NCI-H524 treated with DMSO at 0.1 percent for 48 hours (cell line): Measurements from ENCODE around the gene EP400.
"Not testable (repeated sequence)": the region's sequence is repeated elsewhere in the genome, so short reads cannot be mapped to it uniquely, and the experiment has no call there.

ENCODE experiments used
- DNase-seq: peaks from one replicate; lab custom pipeline; 2025; lab: John Stamatoyannopoulos, UW

Gene EP400

DNA sequence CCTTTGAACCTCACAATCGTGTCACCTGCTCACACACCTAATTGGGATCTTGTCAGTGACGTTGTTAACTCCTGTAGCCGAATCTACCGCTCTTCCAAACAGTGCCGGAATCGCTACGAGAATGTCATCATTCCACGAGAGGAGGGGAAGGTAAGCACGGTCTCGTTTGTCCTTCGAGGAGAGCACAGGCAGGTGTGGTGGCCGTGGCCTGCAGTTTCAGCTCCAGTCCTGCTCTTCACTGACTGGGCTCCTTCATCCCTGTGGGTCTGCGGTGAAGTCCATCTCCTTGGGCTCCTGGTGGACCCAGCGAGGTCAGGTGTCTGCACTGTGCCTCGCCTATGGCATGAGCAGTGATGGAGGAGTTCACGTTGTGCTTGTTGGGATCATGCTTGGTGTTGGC, 96.0 kb downstream of the EP400 start:
- no peak for DNase-seq

DNA sequence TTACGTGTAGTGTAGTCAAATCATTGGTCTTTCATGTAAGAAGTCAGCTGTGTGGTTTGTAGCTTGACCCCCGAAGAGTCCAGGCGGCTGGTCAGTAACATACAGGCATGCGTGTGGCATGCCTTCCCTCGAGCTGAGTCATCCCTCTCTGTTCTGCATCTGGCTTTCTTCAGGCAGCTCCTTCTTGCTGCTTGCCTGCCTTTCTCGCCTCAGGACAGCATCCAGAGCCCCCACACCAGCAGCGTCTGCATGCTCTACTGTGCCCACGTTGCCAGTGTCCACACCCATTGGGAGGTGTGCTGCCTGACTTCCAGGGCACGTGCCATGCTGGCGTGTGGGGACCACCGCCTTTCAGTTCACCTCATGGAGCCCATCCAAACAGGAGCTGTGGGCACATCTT, 96.8 kb downstream of the EP400 start:
- DNase-seq, result no peak

DNA sequence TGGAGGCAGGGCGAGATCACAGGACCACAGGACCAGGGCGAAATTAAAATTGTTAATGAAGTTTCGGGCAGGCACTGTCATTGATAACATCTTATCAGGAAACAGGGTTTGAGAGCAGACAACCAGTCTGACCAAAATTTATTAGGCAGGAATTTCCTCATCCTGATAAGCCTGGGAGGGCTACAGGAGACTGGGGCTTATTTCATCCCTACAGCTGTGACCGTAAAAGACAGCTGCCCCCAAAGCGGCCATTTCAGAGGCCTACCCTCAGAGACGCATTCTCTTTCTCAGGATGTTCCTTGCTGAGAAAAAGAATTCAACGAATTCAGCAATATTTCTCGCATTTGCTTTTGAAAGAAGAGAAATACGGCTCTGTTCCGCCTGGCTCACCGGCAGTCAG, 97.9 kb downstream of the EP400 start:
- DNase-seq, result not testable (repeated sequence)

DNA sequence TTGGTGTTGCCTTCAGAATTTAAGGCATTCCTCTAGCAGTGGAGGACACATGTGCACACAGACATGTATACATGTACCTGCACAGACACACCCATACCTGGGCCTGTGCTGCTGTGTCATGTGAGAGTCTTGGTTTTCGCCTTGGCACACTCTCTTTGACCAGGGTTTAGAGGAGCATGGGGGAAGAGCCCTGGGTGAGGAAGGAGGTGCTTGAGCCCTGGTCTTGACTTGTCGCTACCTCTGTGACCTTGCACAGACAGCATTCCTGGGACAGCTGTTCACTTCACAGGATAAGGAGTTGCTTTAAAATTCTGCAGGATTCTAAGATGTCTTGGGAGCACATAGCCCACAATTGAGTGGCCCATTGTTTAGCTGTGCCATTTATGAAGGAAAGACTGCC, 99.7 kb downstream of the EP400 start:
- DNase-seq, result no peak

DNA sequence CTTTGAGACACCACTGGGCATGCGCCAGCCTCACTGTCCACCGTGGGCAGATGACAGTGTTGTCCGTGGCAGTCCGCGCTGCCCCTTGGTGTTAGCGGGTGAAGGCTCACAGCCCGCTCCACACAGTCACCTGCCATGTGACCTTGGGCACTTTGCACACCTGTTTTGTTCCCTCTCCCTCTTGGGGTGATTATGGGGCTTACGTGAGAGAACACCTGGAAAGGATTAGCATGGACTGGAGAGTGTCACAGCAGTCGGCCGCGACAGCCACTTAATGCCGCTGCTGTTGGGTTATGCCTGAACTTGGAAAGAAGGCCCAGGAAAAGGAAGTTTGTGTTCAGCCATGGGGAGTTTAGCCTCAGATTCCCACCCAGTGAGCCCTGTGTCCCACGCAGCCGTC, 100.1 kb downstream of the EP400 start:
- DNase-seq, result no peak

DNA sequence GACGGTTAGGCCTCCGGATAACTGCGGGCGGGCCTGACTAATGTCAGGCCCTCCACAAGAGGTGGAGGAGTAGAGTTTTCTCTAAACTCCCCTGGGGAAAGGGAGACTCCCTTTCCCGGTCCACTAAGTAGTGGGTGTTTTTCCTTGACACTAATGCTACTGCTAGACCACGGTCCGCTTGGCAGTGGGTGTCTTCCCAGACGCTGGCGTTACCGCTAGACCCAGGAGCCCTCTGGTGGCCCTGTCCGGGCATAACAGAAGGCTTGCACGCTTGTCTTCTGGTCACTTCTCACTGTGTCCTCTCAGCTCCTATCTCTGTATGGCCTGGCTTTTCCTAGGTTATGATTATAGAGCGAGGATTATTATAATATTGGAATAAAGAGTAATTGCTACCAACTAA, 102.0 kb downstream of the EP400 start:
- not testable (repeated sequence) for DNase-seq

DNA sequence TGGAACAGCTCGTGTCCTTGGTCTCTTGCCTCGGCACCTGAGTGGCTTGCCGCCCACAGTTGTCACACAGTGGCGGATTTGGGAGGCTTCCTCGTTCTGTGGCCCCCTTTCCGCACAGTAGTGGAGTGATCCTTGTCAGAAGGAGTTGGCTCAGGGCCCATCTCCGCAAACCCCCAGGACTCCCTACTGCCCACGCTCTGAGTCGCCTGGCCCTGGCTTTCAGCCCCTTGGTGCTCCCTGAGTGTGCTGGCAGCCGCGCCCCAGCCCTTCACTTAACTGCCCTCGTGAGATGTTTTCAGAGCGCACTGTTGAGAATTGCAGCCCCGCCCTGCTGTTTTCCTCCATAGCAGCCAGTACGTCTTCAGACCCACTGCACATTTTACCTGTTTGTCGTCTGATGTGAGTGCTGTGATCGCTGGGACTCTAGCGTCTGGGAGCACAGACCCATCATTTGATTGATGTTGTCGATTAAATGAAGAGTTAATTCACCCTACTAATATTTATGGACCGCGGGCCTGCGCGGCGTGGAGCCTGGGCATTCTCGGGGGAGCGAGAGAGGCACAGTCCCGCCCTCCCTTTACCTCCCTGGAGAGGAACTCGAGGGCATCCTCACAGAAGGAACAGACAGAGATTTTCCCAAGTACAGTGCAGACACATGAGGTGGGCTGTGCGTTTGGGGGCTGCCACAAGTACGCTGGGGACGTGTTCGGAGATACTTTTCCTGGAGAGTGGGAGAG, 102.6 kb downstream of the EP400 start:
- no peak for DNase-seq

DNA sequence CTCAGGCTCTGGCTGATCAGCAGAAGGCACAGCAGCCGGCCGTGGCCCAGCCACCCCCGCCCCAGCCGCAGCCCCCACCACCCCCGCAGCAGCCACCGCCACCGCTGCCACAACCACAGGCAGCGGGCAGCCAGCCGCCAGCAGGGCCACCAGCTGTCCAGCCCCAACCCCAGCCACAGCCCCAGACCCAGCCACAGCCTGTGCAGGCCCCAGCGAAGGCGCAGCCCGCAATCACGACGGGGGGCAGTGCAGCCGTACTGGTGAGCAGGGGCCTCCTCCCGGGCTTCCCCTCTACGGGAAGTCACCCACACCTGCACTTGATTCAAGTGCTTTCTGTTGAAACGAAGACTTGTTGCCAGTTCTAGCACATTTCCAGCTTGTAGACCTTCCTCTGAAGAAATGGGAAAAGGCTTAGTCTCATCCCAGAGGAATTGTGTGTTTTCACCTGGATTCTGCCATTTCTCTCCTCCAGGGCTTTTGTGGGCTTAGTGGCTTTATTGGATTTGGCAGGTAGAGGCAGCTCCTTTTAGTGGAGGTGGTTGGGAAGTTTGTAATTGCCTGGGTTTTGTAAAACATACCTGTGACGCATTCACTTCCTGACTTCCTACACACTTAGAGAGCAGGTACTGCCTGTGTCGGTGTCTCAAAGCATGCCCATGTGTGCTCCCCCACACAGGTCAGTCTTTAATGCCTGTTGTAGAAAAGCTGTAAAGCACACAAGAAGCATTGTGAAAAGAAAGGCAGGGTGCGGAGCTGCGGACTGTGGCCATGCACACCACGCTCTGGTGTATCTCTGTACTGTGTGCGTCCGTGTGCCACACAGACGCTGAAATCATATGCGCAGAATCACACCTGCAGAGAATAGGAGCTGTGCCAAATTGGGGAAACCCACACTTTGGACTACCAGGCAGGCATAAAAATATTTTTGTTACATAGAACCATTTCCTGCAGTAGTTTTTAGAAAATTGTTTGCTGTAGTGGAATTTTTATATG, 103.9 kb downstream of the EP400 start:
- DNase-seq, result no peak

DNA sequence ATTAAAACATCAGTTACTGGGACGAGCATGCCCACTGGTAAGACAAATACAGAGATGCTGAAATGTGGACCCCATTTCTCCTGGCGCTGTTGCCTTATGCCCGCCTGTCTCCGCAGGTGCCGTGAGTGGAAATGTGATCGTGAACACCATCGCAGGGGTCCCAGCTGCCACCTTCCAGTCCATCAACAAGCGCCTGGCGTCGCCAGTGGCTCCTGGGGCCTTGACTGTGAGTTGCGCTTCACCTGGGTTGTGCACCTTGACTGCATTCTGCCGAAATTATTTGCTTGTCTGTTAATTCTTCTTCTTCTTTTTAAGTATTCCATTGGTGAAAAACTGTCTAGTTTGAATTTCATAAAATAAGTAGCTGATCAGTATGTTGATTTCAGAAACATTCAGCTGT, 105.2 kb downstream of the EP400 start:
- no peak for DNase-seq

DNA sequence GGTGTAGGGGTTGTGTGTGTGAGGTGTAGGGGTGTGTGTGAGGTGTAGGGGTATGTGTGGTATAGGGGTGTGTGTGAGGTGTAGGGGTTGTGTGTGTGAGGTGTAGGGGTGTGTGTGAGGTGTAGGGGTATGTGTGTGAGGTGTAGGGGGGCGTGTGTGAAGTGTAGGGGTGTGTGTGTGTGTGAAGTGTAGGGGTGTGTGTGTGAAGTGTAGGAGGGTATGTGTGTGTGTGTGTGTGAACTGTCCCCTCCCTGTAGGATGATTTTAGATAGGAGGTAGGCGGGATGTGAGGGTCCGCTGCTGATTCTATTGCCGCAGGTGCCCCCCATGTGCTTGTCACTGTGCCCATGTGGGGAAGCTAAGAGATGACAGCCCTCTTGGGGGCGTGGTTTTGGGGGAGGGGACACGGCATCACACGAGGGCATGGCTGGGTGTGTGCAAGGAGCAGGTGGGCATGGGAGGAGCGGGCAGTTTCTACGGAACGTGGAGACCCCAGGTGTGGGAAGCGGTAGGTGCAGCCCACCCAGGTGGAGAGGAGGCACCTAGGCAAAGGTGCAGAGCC, 105.9 kb downstream of the EP400 start:
- DNase-seq, result no peak

DNA sequence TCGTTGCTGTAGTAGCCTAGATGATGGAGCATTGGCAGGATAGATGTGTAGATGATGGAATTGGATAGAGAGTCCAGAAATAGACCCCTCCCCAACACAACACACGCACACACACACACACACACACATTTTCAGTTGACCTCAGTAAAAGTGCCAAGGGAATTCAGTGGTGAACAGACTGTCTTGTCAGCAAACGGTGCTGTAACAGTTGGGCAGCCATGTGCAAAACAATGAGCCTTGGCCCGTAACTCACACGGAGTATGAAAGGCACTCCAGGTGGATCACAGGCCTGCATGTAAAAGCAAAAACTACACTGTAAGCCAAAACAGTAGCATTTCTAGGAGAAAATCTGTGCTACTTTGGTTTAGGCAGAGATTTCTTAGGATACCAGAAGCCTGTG, 106.6 kb downstream of the EP400 start:
- no peak for DNase-seq

DNA sequence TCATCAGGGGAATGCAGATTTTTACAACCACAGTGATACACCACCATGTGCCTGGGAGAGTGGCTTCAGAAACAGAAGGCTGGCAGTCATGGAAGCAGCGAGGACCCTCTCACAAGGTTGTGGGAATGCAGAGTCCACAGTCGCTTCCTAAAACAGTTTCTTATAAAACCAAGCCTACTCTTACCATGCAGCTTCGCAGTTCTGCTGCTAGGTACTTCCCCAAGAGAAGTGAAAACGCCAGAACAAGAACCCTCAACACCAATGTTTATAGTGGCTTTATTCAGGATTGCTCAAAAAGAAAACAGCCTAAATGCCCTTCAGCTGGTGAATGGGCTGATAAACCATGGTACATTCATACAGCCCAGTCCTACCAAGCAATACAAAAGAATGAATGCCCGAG, 107.2 kb downstream of the EP400 start:
- DNase-seq, result no peak

DNA sequence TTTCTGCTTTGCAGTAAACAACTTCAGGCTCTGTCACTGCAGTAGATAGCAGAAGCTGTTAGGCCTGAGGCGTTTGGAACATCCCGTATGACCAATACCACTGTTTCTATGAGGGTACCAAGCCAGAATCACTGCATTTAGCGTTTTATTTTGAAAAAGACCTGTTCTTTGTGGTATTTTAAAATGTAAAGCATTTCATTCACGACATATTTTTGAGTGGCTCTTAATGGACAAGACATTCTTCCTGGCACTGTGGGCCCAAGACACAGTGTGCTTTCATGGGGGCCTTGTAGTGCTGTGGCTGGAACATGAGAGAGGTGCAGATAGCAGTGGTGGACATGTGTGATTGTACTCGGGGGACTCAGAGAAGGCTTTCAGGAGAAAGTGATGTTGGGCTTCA, 107.9 kb downstream of the EP400 start:
- DNase-seq, result no peak

DNA sequence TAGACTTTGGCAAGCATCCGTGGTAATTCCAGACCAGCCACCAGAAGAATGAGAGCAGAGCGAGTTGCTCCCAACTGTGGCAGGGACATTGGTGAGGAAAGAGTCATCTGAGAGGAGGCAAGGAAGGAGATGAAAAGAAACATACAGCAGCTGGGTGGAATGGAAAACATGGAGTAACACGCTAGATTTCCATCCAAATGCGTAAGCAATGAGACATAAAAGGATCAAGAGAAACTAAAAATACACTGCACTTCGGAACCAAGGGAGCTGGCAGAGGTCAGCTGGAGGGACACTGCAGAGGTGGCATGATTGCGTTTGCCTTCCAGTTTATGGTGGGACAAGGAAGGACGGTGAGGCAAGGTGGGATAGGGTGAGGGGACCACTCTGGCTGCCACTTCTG, 111.5 kb downstream of the EP400 start:
- DNase-seq, result no peak

DNA sequence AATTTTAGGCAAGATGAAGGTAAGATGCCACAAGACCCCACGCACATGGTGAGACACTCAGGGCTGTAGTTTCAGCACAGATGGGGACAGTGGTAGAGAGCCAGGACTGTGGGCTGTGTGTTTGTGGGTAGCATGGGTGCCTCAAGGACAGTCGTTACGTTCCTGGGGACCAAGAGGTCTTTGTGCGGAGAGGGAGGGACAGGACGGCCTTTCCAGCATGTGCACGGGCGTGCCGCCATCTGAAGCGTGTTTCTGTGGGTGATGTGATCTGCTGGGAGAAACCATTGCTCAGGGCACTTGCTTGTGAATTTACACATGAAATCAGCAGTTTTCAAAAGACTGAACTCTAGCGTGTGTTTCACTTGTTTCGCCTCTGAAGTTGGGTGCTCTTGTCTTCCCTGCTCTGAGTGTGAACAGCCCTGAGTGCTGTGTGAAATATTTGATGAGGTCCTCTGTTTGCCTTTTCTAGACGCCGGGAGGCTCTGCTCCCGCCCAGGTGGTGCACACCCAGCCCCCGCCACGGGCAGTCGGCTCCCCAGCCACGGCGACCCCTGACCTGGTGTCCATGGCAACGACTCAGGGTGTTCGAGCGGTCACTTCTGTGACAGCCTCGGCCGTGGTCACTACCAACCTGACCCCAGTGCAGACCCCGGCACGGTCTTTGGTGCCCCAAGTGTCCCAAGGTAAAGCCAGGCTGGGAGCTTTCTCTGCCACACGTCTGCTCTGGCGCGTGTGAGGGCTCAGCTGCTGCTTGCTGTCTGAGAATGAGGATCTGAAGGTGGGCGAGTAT, 112.1 kb downstream of the EP400 start:
- DNase-seq, result no peak

DNA sequence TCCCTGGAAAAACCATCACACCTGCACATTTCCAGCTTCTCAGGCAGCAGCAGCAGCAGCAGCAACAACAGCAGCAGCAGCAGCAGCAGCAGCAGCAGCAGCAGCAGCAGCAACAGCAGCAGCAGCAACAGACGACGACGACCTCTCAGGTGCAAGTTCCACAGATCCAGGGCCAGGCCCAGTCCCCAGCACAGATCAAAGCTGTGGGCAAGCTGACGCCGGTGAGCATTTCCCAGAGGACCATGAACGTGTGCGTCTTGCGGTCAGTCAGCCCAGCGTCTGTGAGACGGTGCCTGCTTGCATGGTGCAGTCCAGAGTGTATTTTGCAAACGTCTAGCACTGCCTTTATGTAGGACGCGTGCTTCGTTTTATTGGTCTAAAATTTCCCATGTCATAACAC, 112.7 kb downstream of the EP400 start:
- no peak for DNase-seq

DNA sequence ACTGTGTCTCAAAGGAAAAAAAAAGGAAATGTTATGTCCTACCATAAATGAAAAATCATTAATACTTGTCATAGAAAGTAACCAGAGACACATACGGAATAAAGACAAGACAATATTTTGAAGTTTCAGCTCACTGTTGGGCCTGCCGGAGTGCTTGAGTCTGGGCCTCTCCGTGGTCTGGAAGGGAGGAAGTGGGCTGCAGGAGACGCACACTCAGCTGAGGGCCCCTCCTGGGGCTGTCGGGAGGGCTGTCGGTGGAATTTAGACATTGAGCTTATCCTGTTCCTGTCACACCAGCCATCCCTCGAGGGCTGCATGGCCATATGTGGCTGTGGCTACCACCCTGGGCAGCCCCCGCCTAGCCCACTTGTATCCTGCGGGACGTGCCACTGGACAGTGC, 113.7 kb downstream of the EP400 start:
- no peak for DNase-seq

DNA sequence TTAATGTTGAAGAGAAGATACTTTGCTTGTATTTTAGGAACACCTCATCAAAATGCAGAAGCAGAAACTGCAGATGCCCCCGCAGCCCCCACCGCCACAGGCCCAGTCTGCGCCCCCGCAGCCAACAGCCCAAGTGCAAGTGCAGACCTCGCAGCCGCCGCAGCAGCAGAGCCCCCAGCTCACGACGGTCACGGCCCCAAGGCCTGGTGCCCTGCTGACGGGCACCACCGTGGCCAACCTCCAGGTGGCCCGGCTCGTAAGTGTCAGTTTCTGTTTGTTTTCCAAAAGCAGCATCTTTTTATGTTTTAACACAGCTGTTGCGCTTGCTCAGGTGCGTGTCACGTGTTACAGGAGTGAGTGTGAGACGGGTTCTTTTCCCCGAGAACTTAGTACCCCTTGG, 114.9 kb downstream of the EP400 start:
- no peak for DNase-seq

DNA sequence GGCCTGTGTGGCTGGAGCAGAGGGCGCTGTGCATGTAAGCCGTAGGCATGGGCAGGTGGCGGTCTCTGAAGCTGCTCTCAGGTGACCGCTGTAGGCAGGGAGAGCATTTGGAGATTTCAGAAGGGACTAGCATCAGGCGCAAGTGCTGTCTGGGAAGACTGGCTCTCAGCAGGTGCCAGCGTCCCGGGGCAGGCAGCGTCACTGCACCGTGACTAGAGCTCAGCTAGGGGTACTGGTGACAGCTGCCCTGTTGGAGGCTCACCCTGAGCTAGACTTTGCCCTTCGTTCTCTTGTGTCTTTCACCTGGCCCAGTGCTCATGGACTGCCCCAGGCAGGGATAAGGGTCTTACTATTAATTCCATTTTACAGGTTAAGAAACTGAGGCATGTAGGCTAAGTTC, 115.5 kb downstream of the EP400 start:
- DNase-seq, result no peak

DNA sequence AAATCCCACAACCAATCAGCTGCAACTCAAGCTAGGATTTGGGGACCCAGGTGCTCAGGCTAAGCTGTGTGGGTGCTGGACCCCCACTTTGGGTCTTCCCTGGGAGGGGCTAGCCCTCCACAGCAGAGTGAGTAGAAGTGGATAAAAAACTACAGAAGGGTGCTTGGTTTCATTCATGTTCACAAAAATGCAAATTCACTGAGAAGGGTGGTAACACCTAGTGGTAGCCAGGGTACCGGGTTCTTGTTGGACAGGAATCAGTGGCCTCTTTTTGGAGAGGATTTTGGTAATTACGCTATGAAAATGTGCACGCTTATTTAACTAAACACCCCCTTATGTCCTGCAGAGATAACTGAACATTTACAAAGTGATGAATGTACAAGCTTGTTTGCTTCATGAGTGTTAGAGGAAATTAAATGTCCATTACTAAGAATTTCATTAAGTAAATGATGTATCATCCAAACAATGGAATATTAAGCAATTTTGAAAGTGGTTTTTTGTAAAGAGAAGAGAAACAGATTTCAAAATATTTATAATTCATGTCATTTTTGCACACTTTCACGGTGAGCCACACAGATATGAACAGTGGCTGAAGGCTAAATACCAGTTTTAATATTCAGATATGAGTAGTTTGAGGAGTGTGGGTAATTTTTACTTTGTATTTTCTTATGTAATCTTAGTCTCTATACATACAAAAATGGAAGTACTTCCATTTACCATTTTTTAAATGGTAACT, 116.0 kb downstream of the EP400 start:
- DNase-seq, result no peak

DNA sequence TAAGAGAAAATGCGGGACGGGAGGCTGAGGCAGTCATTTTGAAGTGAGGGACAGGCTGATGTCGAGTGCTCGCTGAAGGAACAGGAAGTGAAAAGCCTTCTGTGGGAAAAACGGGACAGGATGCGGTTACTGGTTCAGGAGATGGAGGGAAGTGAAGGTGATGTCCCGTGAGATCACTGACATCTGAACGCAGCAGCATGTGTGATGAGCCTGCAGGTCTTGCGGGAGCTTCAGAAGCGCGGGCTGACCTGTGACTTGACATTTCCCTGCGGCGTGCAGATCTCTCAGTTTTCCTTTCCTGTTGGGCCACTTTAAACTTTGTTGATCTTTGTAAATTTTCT, 116.6 kb downstream of the EP400 start:
- no peak for DNase-seq

DNA sequence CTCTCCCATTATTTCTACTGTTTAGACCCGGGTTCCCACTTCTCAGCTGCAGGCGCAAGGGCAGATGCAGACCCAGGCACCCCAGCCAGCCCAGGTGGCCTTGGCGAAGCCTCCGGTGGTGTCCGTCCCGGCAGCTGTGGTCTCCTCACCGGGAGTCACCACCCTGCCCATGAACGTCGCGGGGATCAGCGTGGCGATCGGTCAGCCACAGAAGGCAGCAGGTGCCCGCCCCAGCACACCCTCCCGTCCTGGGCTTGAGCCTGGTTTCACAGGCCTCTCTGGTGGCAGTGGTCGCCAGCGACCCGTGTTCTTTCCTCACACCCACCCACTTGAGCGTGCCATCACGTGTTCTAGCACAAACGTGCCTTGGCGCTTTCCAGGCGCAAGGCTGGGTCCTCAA, 117.0 kb downstream of the EP400 start:
- no peak for DNase-seq
